GM19468 (cell line): ENCODE measurements around the gene PNPT1.
"Not testable (repeated sequence)": the region's sequence is repeated elsewhere in the genome, so short reads cannot be mapped to it uniquely, and the experiment has no call there.

Experiments used
- ATAC-seq: cut with Tn5 transposase; IDR thresholded peaks from one replicate; pipeline ENCODE4 v1.9.1; 2021; ENCODE audit warnings: mild to moderate bottlenecking, moderate library complexity, moderate number of reproducible peaks; ENCODE audit not compliant: unreplicated experiment; ENCODE audit errors: extremely low read depth

The PNPT1 gene

GRCh38 chr2:55604027-55604565 is 89.5 kb downstream of the PNPT1 start:
- no peak for ATAC-seq

- no peak for ATAC-seq
Observed at GRCh38 chr2:55601849-55602248, 91.8 kb downstream of the PNPT1 start.

DNA sequence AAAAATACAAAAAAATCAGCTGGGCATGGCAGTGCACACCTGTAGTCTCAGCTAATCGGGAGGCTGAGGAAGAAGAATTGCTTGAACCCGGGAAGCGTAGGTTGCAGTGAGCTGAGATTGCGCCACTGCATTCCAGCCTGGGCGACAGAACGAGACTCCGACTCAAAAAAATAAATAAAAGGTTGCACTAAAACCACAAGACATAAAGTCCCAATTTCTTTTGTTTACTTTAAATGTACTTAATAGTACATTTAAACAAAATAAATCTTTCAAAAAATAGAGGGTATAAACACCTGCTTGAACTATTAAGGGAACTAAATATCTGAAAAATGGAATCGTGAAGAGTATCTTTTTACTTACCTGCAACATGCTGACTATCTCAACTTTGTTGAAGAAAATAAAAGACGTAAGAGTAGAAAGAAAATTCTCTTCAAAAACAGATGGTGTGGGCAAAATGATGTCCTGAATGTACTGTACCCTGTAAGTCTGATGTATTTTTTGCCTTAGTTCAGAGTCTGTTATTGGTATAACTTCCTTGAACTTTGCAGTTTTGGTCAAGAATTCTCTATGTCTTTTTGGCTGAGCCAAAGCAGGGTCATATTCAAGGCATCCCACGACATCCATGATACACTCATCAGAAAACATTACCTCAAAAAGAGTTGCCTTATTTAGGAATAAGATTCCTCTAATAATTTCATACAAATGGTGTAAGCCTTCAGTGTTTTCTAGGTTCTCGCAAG is 95.4 kb downstream of the PNPT1 start:
- no peak for ATAC-seq

DNA sequence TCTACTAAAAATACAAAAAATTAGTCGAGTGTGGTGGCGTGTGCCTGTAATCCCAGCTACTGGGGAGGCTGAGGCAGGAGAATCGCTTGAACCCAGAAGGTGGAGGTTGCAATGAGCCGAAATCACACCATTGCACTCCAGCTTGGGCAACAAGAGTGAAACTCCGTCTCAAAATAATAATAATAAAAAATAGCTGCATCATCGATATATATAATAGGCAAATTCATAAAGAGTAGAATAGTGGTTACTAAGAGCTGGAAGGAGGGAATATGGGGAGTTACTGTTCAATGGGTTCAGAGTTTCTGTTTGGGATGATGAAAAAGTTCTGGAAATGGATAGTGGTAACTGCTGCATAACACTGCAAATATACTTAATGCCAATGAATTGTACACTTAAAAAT is 96.8 kb downstream of the PNPT1 start:
- not testable (repeated sequence) for ATAC-seq

GRCh38 chr2:55595536-55595935 is 98.1 kb downstream of the PNPT1 start:
- no peak for ATAC-seq

DNA sequence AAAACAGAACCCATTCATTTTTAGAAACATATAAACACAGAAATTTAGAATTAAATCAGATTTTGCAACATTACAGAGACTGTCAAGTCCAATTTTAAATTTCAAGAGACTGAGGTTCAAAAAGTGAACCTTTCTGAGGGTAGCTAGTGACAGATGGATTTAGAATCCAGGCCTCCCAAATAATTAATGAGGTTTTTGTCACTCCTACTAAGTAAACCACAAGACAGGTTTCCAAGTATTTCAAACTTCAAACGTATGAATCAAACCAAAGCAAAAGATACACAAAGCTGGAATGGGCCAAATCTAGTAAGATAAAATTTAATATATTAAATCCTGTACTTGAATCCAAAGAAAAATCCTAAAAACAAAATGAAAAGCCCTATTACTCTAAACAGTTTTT is 101.5 kb downstream of the PNPT1 start:
- no peak for ATAC-seq

GRCh38 chr2:55590810-55591440 is 102.7 kb downstream of the PNPT1 start:
- no peak for ATAC-seq

DNA sequence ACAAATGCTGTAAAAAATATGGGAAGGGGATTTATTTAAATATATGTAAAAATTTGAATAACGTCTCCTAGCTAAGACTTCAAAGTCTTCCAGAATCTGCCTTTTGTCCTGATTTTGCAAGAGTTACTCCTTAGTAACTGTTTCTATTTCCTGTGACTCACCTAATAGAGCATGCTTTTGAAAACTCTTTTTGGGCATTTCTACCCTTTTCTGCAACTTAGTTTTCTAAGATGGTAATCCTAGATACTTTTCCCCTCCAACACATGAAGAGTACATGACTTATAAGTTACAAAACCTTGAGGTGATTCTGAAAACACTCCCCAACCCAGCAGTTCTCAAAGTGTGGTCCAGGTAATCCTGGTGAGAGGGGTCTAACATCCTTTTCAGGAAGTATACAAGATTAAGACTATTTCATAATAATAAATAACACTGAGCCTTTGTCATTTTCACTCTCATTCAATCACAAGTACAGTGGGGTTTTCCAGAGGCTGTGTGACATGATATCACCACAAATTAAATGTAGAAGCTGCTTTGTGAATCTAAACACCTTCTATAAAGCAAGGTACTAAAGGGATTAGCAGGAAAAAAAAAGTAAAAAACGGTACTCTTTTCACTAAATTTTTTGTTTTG is 108.1 kb downstream of the PNPT1 start:
- ATAC-seq = no peak
